Lower leg skin (tissue), 3 donors: ENCODE results near the gene ASTN1.

Experiments used
- POLR2A ChIP-seq, 2 donors: fragments of 450-650 bp; IDR thresholded peaks; one replicate each; pipeline ENCODE4 v1.6.1; 2016 to 2017; ENCODE audit warnings: antibody characterized with exemption in 2 of 2, mild to moderate bottlenecking in 1 of 2, moderate library complexity in 1 of 2
- TF ChIP-seq, protein P1 (sequence below), 3 donors: fragments of 450-650 bp; IDR thresholded peaks; one replicate each; pipeline ENCODE4 v1.5.1; 2016; ENCODE audit warnings: antibody characterized with exemption in 3 of 3, mild to moderate bottlenecking in 3 of 3, moderate library complexity in 2 of 3

DNA sequence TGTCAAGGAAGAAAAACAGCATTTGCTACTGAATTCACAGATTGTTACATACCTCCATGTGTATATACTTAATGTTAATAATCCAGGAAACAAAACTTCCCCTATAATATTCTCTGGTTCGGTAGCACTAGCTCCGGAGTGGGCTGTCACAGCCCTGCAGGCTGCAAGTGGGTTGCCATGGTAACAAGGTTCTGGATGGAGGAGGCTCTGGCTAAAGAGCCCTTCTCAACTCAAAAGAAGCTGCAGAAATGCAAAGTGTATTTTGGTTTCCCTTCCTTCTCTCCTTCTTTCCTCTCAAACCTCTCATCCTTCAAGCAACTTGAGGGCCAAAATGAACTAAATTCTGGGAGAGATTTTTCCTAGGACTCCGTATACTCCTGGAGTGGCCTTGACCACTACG is 45.2 kb downstream of the ASTN1 start:
- TF ChIP-seq, protein P1, sequence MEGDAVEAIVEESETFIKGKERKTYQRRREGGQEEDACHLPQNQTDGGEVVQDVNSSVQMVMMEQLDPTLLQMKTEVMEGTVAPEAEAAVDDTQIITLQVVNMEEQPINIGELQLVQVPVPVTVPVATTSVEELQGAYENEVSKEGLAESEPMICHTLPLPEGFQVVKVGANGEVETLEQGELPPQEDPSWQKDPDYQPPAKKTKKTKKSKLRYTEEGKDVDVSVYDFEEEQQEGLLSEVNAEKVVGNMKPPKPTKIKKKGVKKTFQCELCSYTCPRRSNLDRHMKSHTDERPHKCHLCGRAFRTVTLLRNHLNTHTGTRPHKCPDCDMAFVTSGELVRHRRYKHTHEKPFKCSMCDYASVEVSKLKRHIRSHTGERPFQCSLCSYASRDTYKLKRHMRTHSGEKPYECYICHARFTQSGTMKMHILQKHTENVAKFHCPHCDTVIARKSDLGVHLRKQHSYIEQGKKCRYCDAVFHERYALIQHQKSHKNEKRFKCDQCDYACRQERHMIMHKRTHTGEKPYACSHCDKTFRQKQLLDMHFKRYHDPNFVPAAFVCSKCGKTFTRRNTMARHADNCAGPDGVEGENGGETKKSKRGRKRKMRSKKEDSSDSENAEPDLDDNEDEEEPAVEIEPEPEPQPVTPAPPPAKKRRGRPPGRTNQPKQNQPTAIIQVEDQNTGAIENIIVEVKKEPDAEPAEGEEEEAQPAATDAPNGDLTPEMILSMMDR (IDR thresholded peaks at IDR 0.05) = no peak
- no peak for TF ChIP-seq POLR2A (IDR thresholded peaks at IDR 0.05)
